GM21526 (cell line): ENCODE results near the gene SPON1.
A peak's percentile ranks its signal among the peaks of the same experiment; 100 is the strongest.
"Not testable (repeated sequence)": the region's sequence is repeated elsewhere in the genome, so short reads cannot be mapped to it uniquely, and the experiment has no call there.

Experiments used
- ATAC-seq: cut with Tn5 transposase; IDR thresholded peaks from one replicate; pipeline ENCODE4 v1.9.1; 2021; ENCODE audit warnings: moderate library complexity; ENCODE audit not compliant: unreplicated experiment, low FRiP score

SPON1 gene

GRCh38 chr11:14229472-14229871 is 266.9 kb downstream of the SPON1 start:
- no peak for ATAC-seq

DNA sequence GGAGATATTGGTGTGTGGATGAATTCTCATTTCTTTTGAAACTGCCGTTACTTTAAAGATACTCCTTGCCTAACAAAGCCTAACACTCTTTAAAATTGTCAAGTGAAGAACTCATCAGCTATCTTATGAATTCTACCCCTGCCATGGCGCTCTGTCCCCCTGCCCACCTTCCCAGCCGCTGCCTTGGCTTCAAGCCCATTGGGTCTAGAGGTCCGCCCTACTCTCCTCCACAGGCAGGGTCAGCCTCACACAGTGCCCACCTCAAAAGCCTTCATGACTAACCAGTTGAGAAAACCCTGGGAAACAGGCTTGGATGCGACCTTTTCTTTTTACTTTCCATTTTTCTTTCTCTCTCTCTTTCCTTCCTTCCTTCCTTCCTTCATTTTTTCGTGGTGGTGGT is 267.9 kb downstream of the SPON1 start:
- no peak for ATAC-seq

- ATAC-seq, result no peak
These were observed 270.1 kb downstream of the SPON1 start for GRCh38 chr11:14232652-14233051.

GRCh38 chr11:14234446-14234845 is 271.9 kb downstream of the SPON1 start:
- ATAC-seq, result no peak

GRCh38 chr11:14235701-14236100 is 273.2 kb downstream of the SPON1 start:
- ATAC-seq, result no peak

GRCh38 chr11:14237444-14237961 is 275.0 kb downstream of the SPON1 start:
- ATAC-seq, result peak; percentile 97

GRCh38 chr11:14240221-14240620 is 277.7 kb downstream of the SPON1 start:
- ATAC-seq, result no peak

DNA sequence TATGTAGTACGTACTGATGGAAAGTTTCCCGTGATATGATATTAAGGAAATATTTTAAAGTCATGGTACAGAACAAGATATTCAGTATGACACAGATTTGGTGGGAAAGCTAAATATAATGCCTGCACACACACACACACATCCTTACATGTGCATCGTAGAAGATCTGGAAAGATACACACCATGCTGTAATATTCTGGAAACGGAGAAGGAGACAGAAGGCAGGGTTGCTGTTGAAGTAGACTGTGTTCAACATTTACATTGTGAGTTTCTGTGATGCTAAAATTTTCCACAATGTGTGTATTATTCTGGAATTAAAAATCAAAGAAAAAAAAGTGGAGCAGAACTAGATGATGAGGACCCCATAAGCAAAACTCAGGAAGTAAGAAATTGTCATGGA is 278.4 kb downstream of the SPON1 start:
- ATAC-seq, result no peak

GRCh38 chr11:14242187-14242586 is 279.7 kb downstream of the SPON1 start:
- ATAC-seq, result no peak

DNA sequence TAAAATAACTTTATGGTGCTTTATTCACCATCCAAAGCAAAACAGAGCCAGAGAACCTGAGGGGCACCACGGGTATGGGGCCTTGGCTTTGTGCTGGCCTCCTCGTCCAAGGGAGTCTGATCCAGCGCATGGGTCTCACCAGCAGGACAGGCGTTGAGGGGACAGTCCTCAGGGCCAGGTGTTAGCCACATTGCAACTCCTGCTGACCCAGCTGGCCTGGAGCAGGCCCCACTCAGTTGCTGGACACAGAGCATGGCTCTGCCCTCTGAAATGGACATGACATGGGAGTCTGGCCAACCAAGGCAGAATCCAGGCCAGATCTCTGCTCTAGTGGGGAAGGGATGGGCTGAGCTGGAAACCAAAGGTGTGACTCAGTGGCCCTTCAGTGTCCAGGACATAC is 280.2 kb downstream of the SPON1 start:
- ATAC-seq, result no peak

GRCh38 chr11:14244926-14245325 is 282.4 kb downstream of the SPON1 start:
- no peak for ATAC-seq

GRCh38 chr11:14245444-14245843 is 282.9 kb downstream of the SPON1 start:
- no peak for ATAC-seq

- no peak for ATAC-seq
These were observed 286.1 kb downstream of the SPON1 start for GRCh38 chr11:14248580-14248981.

GRCh38 chr11:14249121-14249963 is 286.8 kb downstream of the SPON1 start:
- ATAC-seq, result no peak

GRCh38 chr11:14251754-14252153 is 289.2 kb downstream of the SPON1 start:
- ATAC-seq, result no peak

GRCh38 chr11:14252501-14252900 is 290.0 kb downstream of the SPON1 start:
- ATAC-seq, result not testable (repeated sequence)

DNA sequence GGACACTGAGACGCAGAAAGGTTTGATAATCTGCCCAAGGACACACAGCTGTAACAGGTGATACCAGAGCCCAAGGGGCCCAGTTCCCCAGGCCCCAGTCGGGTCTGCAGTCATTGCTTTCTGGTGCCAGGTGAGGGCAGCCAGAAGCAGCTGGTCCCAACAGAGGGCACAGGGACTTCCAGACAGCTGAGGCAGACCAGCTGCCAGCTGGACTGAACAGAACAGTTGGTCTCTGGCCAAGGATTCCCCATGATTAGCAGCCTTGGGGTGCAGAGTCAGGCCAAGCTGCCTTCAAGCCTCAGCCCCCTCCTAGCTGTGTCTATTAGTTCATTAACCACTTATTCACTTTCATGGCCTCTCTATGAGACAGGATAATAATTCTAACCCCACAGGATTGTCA is 290.9 kb downstream of the SPON1 start:
- ATAC-seq, result no peak

GRCh38 chr11:14253840-14254239 is 291.3 kb downstream of the SPON1 start:
- ATAC-seq, result no peak

- no peak for ATAC-seq
These were observed 292.2 kb downstream of the SPON1 start for GRCh38 chr11:14254533-14255237.

DNA sequence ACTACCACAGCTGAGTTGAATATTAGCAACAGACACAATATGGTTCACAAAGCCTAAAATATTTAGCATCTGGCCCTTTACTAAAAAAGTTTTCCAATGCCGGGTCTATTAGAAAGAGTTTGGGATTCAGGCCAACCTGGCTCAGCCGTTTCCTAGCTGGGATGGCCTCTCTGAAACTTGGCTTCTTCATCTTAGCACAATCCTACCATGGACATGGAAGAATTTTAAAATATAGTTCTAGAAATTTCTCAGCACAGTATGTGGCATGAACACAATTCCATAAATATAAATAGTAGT is 292.7 kb downstream of the SPON1 start:
- ATAC-seq, result no peak

- ATAC-seq, result no peak
These were observed 295.9 kb downstream of the SPON1 start for GRCh38 chr11:14258221-14258935.
